ENCODE data around the gene HECTD2.

HECTD2 gene

DNA sequence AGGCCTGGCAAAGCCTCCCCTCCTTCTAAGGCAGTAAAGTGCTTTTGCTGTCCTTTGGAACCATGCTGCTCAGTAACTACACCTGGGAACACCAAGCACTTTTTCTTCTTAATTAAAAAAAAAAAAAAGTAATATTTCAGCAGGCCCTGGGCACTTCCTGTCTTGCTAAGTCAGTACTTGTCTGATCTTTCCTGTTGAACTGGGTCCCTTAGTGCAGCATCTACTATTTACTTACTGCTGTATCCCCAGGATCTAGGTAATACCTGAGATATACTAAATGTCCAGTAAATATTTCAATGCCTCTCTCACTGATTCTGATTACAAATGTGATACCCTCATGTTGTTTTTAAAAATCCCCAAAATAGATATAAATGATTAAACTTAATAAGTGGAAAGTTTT lies 145.3 kb downstream of the HECTD2 start:
- Histone ChIP-seq H3K27ac (ENCODE audit: low read depth, low read length) (no peak overlapping the region), H3K4me2 (ENCODE audit: low read length) (no peak overlapping the region), H3K4me3 (ENCODE audit: low read depth, low read length) (no peak overlapping the region), H2BK5ac (ENCODE audit: low read depth, low read length, poor library complexity) (no peak overlapping the region), H2AFZ (ENCODE audit: insufficient read depth, low read length, poor library complexity) (no peak overlapping the region), H2BK120ac (ENCODE audit: insufficient read depth, low read length, poor library complexity) (no peak overlapping the region), H3K36me3 (ENCODE audit: control insufficient read depth in 1 of 2, insufficient read depth in 2 of 2, low read length in 2 of 2) (no peaks in the 10 kb centered on the region), H2BK12ac (ENCODE audit: low read length) (no peak overlapping the region), H3K9me3 (ENCODE audit: insufficient read depth, low read depth, low read length) (no peaks in the 10 kb centered on the region), H3K27me3 (ENCODE audit: insufficient read depth, low read length) (no peaks in the 10 kb centered on the region), H3K9ac (ENCODE audit: low read length) (no peak overlapping the region), H3K18ac (ENCODE audit: low read length) (no peak overlapping the region), H4K91ac (ENCODE audit: low read depth, low read length) (no peak overlapping the region), H4K8ac (ENCODE audit: low read depth, low read length) (no peak overlapping the region), H3K23ac (ENCODE audit: low read length) (no peak overlapping the region), H3K4ac (ENCODE audit: low read depth, low read length) (no peak overlapping the region), H3K14ac (ENCODE audit: low read length) (no peak overlapping the region), H3K79me1 (ENCODE audit: low read length) (no peaks in the 10 kb centered on the region), H4K12ac (ENCODE audit: low read depth, low read length) (no peak overlapping the region), H3K79me2 (ENCODE audit: control insufficient read depth, insufficient read depth, low read length, poor library complexity) (no peaks in the 10 kb centered on the region), H2AK5ac (ENCODE audit: low read length) (no peak overlapping the region), H3K4me1 (ENCODE audit: control insufficient read depth in 1 of 2, insufficient read depth in 2 of 2, low read length in 2 of 2) (no peaks in the 10 kb centered on the region)
- no peak for DNase-seq

DNA sequence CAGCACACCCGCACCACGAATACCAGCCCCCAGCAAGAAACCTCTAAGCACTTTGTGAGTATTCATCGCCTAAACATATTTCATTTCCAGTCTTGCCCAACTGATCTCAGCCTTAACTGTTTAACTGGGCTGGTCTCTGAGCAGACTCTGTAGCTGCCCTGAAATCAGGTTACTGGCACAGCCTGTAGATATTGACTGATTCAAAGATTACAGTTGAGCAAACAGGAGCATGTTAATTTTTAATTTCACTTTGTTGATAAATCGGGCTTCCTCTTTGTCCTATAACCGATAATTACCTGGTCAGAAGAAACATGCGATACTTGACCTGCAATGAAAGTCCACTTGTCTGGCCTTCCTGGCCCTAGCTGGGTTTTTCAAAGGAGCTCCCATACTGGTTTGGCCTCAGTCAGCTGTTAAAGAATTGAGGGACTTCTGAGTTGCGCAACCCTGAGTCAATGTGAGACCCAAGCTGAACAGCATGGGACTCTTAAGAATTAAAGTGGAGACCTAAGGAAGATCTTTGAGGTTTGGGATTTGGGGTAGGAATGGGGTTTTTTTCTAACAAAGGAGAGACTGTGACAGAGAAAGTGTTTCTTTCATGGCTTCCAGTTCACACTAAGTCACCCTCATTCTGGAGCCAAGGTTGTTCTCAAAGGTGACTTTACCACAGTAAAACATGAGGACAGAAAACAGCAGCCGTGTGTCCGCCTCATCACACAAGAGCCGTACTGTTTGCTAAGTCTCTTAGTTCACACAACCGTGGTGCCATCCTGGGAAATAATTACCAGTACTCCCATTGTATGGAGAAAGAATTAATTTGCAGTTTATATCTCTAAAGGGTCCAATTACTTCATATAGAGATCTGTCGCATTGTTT lies 146.8 kb downstream of the HECTD2 start:
- no CpG with 5 or more reads among the region's 12 CpGs for WGBS (ENCODE audit: extremely low coverage, insufficient coverage, insufficient read length)
- no peak overlapping the region for H3K14ac ChIP-seq (ENCODE audit: low read length)
- no peaks in the 10 kb centered on the region for H3K27me3 ChIP-seq (ENCODE audit: insufficient read depth, low read length)
- no peak overlapping the region for H3K4ac ChIP-seq (ENCODE audit: low read depth, low read length)
- H4K8ac ChIP-seq (ENCODE audit: low read depth, low read length), result no peak overlapping the region
- H3K4me2 ChIP-seq (ENCODE audit: low read length), result no peak overlapping the region
- no peak overlapping the region for H2BK5ac ChIP-seq (ENCODE audit: low read depth, low read length, poor library complexity)
- peaks cover 4% of the 10 kb centered on the region for H3K9me3 ChIP-seq (ENCODE audit: insufficient read depth, low read depth, low read length)
- no peaks in the 10 kb centered on the region for H3K79me2 ChIP-seq (ENCODE audit: control insufficient read depth, insufficient read depth, low read length, poor library complexity)
- H2AK5ac ChIP-seq (ENCODE audit: low read length), result no peak overlapping the region
- H3K23ac ChIP-seq (ENCODE audit: low read length), result no peak overlapping the region
- no peak overlapping the region for H3K4me3 ChIP-seq (ENCODE audit: low read depth, low read length)
- H3K79me1 ChIP-seq (ENCODE audit: low read length), result no peaks in the 10 kb centered on the region
- H3K4me1 ChIP-seq (ENCODE audit: control insufficient read depth in 1 of 2, insufficient read depth in 2 of 2, low read length in 2 of 2), result no peaks in the 10 kb centered on the region
- no peak overlapping the region for H3K18ac ChIP-seq (ENCODE audit: low read length)
- H2BK120ac ChIP-seq (ENCODE audit: insufficient read depth, low read length, poor library complexity), result no peak overlapping the region
- no peak overlapping the region for H2AFZ ChIP-seq (ENCODE audit: insufficient read depth, low read length, poor library complexity)
- H2BK12ac ChIP-seq (ENCODE audit: low read length), result no peak overlapping the region
- no peak overlapping the region for H3K9ac ChIP-seq (ENCODE audit: low read length)
- no peak overlapping the region for H3K27ac ChIP-seq (ENCODE audit: low read depth, low read length)
- H4K12ac ChIP-seq (ENCODE audit: low read depth, low read length), result no peak overlapping the region
- DNase-seq, result no peak
- H3K36me3 ChIP-seq (ENCODE audit: control insufficient read depth in 1 of 2, insufficient read depth in 2 of 2, low read length in 2 of 2), result no peaks in the 10 kb centered on the region
- no peak overlapping the region for H4K91ac ChIP-seq (ENCODE audit: low read depth, low read length)

DNA sequence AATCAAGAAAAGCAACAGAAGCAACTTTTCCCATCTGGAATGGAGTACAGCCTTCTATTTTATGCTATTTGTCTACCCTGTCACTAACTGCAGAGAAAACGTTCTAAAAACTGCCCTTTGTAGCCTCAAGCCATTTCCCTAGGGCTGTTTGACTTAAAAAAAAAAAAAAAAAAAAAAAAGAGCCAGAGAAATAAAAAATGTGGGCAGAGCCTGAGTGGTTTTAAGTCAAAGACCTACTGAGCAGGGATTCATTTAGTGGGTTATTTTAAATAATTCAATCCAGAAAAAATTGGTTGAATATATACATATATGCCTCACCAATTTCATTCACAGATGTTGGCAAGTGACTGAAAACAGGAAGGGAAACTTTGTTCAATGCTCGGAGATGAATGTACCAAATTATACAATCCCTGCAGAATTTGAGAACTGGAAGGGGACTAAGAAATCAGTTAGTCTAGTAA lies 147.5 kb downstream of the HECTD2 start:
- H3K79me2 ChIP-seq (ENCODE audit: control insufficient read depth, insufficient read depth, low read length, poor library complexity), result no peaks in the 10 kb centered on the region
- H3K23ac ChIP-seq (ENCODE audit: low read length), result no peak overlapping the region
- no peak overlapping the region for H3K14ac ChIP-seq (ENCODE audit: low read length)
- H2AK5ac ChIP-seq (ENCODE audit: low read length), result no peak overlapping the region
- H3K9ac ChIP-seq (ENCODE audit: low read length), result no peak overlapping the region
- H3K9me3 ChIP-seq (ENCODE audit: insufficient read depth, low read depth, low read length), result peaks cover 4% of the 10 kb centered on the region
- H2AFZ ChIP-seq (ENCODE audit: insufficient read depth, low read length, poor library complexity), result no peak overlapping the region
- H2BK12ac ChIP-seq (ENCODE audit: low read length), result no peak overlapping the region
- H3K4me1 ChIP-seq (ENCODE audit: control insufficient read depth in 1 of 2, insufficient read depth in 2 of 2, low read length in 2 of 2), result no peaks in the 10 kb centered on the region
- H3K4me3 ChIP-seq (ENCODE audit: low read depth, low read length), result no peak overlapping the region
- H4K91ac ChIP-seq (ENCODE audit: low read depth, low read length), result no peak overlapping the region
- H3K4ac ChIP-seq (ENCODE audit: low read depth, low read length), result no peak overlapping the region
- H4K8ac ChIP-seq (ENCODE audit: low read depth, low read length), result no peak overlapping the region
- H3K27me3 ChIP-seq (ENCODE audit: insufficient read depth, low read length), result no peaks in the 10 kb centered on the region
- WGBS (ENCODE audit: extremely low coverage, insufficient coverage, insufficient read length), result no CpG with 5 or more reads among the region's 2 CpGs
- H4K12ac ChIP-seq (ENCODE audit: low read depth, low read length), result no peak overlapping the region
- no peak overlapping the region for H2BK5ac ChIP-seq (ENCODE audit: low read depth, low read length, poor library complexity)
- no peak overlapping the region for H3K18ac ChIP-seq (ENCODE audit: low read length)
- no peaks in the 10 kb centered on the region for H3K36me3 ChIP-seq (ENCODE audit: control insufficient read depth in 1 of 2, insufficient read depth in 2 of 2, low read length in 2 of 2)
- H3K4me2 ChIP-seq (ENCODE audit: low read length), result no peak overlapping the region
- DNase-seq, result no peak
- no peak overlapping the region for H2BK120ac ChIP-seq (ENCODE audit: insufficient read depth, low read length, poor library complexity)
- no peaks in the 10 kb centered on the region for H3K79me1 ChIP-seq (ENCODE audit: low read length)
- no peak overlapping the region for H3K27ac ChIP-seq (ENCODE audit: low read depth, low read length)

DNA sequence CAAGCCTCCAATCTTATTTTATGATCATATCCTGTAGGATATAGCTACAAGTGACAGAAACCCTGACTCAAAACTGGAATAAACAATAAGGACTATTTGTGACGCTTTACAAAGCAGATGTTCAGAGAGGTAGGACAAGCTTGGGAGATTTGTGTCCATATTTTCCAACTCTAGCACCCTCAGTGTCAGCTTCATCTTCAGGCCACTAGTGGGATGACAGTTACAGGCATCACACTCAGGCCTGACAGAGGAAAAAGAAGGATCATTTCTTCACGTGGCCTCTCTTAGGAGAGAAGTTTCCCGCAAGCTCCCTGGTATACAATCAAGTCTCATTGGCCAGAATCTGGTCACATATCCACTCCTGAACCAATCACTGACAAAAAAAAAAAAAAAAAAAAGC lies 148.3 kb downstream of the HECTD2 start:
- no peak overlapping the region for H3K27ac ChIP-seq (ENCODE audit: low read depth, low read length)
- H3K79me2 ChIP-seq (ENCODE audit: control insufficient read depth, insufficient read depth, low read length, poor library complexity), result no peaks in the 10 kb centered on the region
- no peak overlapping the region for H3K14ac ChIP-seq (ENCODE audit: low read length)
- H4K12ac ChIP-seq (ENCODE audit: low read depth, low read length), result no peak overlapping the region
- H2AFZ ChIP-seq (ENCODE audit: insufficient read depth, low read length, poor library complexity), result no peak overlapping the region
- no peak overlapping the region for H3K9ac ChIP-seq (ENCODE audit: low read length)
- H3K4me2 ChIP-seq (ENCODE audit: low read length), result no peak overlapping the region
- no peak overlapping the region for H3K23ac ChIP-seq (ENCODE audit: low read length)
- H4K8ac ChIP-seq (ENCODE audit: low read depth, low read length), result no peak overlapping the region
- no peak overlapping the region for H3K4me3 ChIP-seq (ENCODE audit: low read depth, low read length)
- H3K4ac ChIP-seq (ENCODE audit: low read depth, low read length), result no peak overlapping the region
- H4K91ac ChIP-seq (ENCODE audit: low read depth, low read length), result no peak overlapping the region
- no CpG with 5 or more reads among the region's 3 CpGs for WGBS (ENCODE audit: extremely low coverage, insufficient coverage, insufficient read length)
- no peaks in the 10 kb centered on the region for H3K4me1 ChIP-seq (ENCODE audit: control insufficient read depth in 1 of 2, insufficient read depth in 2 of 2, low read length in 2 of 2)
- no peak for DNase-seq
- H2AK5ac ChIP-seq (ENCODE audit: low read length), result no peak overlapping the region
- no peak overlapping the region for H2BK12ac ChIP-seq (ENCODE audit: low read length)
- H3K79me1 ChIP-seq (ENCODE audit: low read length), result no peaks in the 10 kb centered on the region
- H3K36me3 ChIP-seq (ENCODE audit: control insufficient read depth in 1 of 2, insufficient read depth in 2 of 2, low read length in 2 of 2), result no peaks in the 10 kb centered on the region
- no peak overlapping the region for H2BK5ac ChIP-seq (ENCODE audit: low read depth, low read length, poor library complexity)
- H3K18ac ChIP-seq (ENCODE audit: low read length), result no peak overlapping the region
- peaks cover 4% of the 10 kb centered on the region for H3K9me3 ChIP-seq (ENCODE audit: insufficient read depth, low read depth, low read length)
- H3K27me3 ChIP-seq (ENCODE audit: insufficient read depth, low read length), result no peaks in the 10 kb centered on the region
- H2BK120ac ChIP-seq (ENCODE audit: insufficient read depth, low read length, poor library complexity), result no peak overlapping the region

Data from trophoblast cell (in vitro differentiated cells and primary cell).